Lower leg skin (tissue), 4 donors: ENCODE results near the gene BHLHE41. TPM values are rescaled to one million over a fixed set of nuclear protein-coding genes. Genes with fewer than 3 reads are reported as not detected.
A peak's percentile ranks its signal among the peaks of the same experiment; 100 is the strongest.

Source experiments
- DNase-seq, 2 donors: peaks; one replicate each; pipeline ENCODE4 v3.0.0-alpha.2; 2019; ENCODE audit warnings: low spot score in 2 of 2
- H3K4me3 ChIP-seq: fragments of 200-600 bp; sonication (generic); 2 replicates; pipeline ENCODE4 v1.5.1; 2017; ENCODE audit warnings: mild to moderate bottlenecking, low read depth; ENCODE audit not compliant: poor library complexity, severe bottlenecking
- CTCF ChIP-seq, 3 donors: fragments of 450-650 bp; IDR thresholded peaks; one replicate each; pipeline ENCODE4 v1.5.1; 2016; ENCODE audit warnings: antibody characterized with exemption in 3 of 3, mild to moderate bottlenecking in 3 of 3, moderate library complexity in 2 of 3
- POLR2A ChIP-seq, 2 donors: fragments of 450-650 bp; IDR thresholded peaks; one replicate each; pipeline ENCODE4 v1.6.1; 2016 to 2017; ENCODE audit warnings: antibody characterized with exemption in 2 of 2, mild to moderate bottlenecking in 1 of 2, moderate library complexity in 1 of 2
- WGBS, 2 donors: methylation state at CpG; one replicate each; pipeline ENCODE4 v1.1.5; 2018; 5-methylcytosine and 5-hydroxymethylcytosine counted together
- intact Hi-C: fragments of 100-400 bp; cut with DNase I; formaldehyde crosslinking; loops from one replicate; pipeline ENCODE4 v1.15.0; 2023; ENCODE audit warnings: low total_unique reads
- total RNA-seq, 4 donors: library from RNA; depleted of rRNA; stranded (reverse); fragments of >200 nt; gene quantifications; one replicate each; pipeline ENCODE4 v1.1.0, GENCODE V29; 2016

The BHLHE41 gene
- total RNA-seq, 4 donors from 2014 or later, result 4.9 to 14.5 (median 7.2) TPM

GRCh38 chr12:26101350-26101734, 23.5 kb downstream of the BHLHE41 start:
- no peak for DNase-seq
- no peak overlapping the region for H3K4me3 ChIP-seq
- no peak for TF ChIP-seq POLR2A (IDR thresholded peaks at IDR 0.05)
- no peak for TF ChIP-seq CTCF (IDR thresholded peaks at IDR 0.05)
- intact Hi-C loops, result no loop called here
- WGBS, 2 donors, result 42 to 48% methylated on average over 3 of the region's 3 CpGs

GRCh38 chr12:26100666-26101349, 24.0 kb downstream of the BHLHE41 start:
- intact Hi-C loops, result no loop called here

GRCh38 chr12:26097046-26097878, 27.6 kb downstream of the BHLHE41 start:
- TF ChIP-seq CTCF (IDR thresholded peaks at IDR 0.05) (no peak), POLR2A (IDR thresholded peaks at IDR 0.05) (no peak)
- DNase-seq, result peak; percentile 59 to 88
- H3K4me3 ChIP-seq, result no peak overlapping the region
- 12 to 17% methylated on average over 6 of the region's 6 CpGs for WGBS, 2 donors
- intact Hi-C loops, result loop anchor here (10.0 kb wide), 1 partner anchor 308 kb away; no protein-coding TSS in a partner anchor

More at GRCh38 chr12:26100666-26101349, 24.0 kb downstream of the BHLHE41 start:
- DNase-seq, result no peak
- WGBS, 2 donors, result 79 to 82% methylated on average over 8 of the region's 8 CpGs
- TF ChIP-seq POLR2A (IDR thresholded peaks at IDR 0.05) (no peak), CTCF (IDR thresholded peaks at IDR 0.05) (no peak)
- H3K4me3 ChIP-seq, result no peak overlapping the region

GRCh38 chr12:26096036-26096435, 28.8 kb downstream of the BHLHE41 start:
- H3K4me3 ChIP-seq, result no peak overlapping the region
- 93 to 98% methylated on average over 2 of the region's 2 CpGs for WGBS, 2 donors
- TF ChIP-seq POLR2A (IDR thresholded peaks at IDR 0.05), result no peak
- intact Hi-C loops, result loop anchor here (10.0 kb wide), 1 partner anchor 309 kb away; no protein-coding TSS in a partner anchor
- no peak for DNase-seq

- intact Hi-C loops, result loop anchor here (10.0 kb wide), 1 partner anchor 310 kb away; no protein-coding TSS in a partner anchor
- H3K4me3 ChIP-seq, result no peak overlapping the region
- TF ChIP-seq POLR2A (IDR thresholded peaks at IDR 0.05) (no peak), CTCF (IDR thresholded peaks at IDR 0.05) (no peak)
- no peak for DNase-seq
- 97 to 98% methylated on average over 2 of the region's 2 CpGs for WGBS, 2 donors
These were observed 29.7 kb downstream of the BHLHE41 start for GRCh38 chr12:26095186-26095585.
